Measurements from ENCODE around the gene SUGCT.

SUGCT gene

DNA sequence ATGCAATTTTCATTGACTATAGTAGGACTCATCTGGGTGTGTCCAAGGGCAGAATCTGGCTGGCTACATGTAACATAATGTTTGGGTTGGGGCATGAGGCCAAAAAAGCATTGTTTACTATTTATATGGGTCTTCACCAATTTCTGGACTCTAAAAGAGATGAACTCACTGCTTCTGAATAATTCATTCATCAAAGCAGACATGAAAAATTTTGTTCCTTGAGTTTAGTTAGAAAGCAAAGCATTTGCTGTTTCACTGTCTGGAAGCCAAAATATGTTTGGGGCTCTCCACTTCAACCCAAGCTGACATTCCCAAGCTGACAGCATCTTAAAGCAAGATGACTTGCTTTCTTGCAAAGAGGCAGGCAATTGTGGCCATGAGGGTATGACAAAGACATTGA is 670.6 kb downstream of the SUGCT start:
- in situ Hi-C loops (cut with MboI; ENCODE audit: low pct_unique_long_range_greater_than_20kb, low sequenced_read_pairs, unreplicated experiment) = no loop called here
- TF ChIP-seq, protein P1, sequence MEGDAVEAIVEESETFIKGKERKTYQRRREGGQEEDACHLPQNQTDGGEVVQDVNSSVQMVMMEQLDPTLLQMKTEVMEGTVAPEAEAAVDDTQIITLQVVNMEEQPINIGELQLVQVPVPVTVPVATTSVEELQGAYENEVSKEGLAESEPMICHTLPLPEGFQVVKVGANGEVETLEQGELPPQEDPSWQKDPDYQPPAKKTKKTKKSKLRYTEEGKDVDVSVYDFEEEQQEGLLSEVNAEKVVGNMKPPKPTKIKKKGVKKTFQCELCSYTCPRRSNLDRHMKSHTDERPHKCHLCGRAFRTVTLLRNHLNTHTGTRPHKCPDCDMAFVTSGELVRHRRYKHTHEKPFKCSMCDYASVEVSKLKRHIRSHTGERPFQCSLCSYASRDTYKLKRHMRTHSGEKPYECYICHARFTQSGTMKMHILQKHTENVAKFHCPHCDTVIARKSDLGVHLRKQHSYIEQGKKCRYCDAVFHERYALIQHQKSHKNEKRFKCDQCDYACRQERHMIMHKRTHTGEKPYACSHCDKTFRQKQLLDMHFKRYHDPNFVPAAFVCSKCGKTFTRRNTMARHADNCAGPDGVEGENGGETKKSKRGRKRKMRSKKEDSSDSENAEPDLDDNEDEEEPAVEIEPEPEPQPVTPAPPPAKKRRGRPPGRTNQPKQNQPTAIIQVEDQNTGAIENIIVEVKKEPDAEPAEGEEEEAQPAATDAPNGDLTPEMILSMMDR (IDR thresholded peaks at IDR 0.05; ENCODE audit: extremely low read depth, insufficient read depth, missing control alignments) = no peak
- DNase-seq (ENCODE audit: low spot score) = no peak

DNA sequence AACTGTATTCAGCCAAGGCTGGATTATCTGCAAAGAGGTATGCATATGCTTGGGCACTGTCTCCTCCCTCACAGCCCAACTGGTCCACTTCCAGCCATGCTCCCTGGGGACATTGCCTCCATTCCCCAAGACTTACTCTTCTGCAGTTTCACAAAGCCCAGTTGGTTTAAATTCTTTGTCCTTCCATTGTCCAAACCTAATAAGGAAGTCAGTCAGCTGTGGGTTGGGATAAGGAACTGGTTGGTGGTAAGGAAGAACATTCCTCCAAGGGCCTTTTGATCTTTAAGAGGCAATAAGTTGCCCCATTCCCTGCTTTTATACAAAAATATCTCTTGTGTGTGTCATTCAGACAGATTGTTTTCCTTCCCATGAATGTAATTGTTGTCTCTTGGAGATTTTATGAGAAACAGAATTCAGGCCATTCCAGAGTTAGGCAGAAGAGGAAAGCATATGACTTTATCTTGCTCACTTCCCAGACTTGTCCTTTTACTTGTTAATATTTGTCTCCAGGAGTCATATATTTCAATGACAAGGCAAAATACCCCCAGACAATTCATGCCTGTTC is 673.7 kb downstream of the SUGCT start:
- in situ Hi-C loops (cut with MboI; ENCODE audit: low pct_unique_long_range_greater_than_20kb, low sequenced_read_pairs, unreplicated experiment) = no loop called here
- TF ChIP-seq, protein P1 (IDR thresholded peaks at IDR 0.05; ENCODE audit: extremely low read depth, insufficient read depth, missing control alignments) = no peak

DNA sequence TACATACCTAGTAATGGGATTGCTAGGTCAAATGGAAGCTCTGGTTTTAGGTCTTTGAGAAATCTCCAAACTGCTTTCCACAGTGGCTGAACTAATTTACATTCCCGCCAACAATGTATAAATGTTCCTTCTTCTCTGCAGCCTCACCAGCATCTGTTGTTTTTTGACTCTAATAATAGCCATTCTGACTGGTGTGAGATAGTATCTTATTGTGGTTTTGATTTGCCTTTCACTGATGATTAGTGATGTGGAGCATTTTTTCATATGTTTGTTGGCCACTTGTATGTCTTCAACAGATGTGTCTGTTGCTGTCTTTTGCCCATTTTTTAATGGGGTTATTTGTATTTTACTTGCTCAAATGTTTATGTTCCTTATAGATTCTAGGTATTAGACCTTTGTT is 675.5 kb downstream of the SUGCT start:
- no peak for DNase-seq (ENCODE audit: low spot score)
- in situ Hi-C loops (cut with MboI; ENCODE audit: low pct_unique_long_range_greater_than_20kb, low sequenced_read_pairs, unreplicated experiment) = no loop called here
- TF ChIP-seq, protein P1 (IDR thresholded peaks at IDR 0.05; ENCODE audit: extremely low read depth, insufficient read depth, missing control alignments) = no peak

More for the DNA sequence above, 673.7 kb downstream of the SUGCT start:
- no peak for DNase-seq (ENCODE audit: low spot score)

DNA sequence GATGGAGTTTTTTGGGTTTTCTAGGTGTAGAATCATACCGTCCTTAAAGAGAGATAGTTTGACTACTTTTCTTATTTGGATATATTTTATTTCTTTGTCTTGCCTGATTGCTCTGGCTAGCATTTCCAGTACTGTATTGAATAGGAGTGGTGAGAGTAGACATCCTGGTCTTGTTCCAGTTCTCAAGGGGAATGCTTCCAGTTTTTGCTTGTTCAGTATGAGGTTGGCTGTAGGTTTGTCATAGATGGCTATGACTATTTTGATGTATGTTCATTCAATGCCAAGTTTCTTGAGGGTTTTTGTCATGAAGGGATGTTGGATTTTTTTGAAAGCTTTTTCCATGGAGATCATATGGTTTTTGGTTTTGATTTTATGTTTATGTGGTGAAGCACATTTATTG is 676.9 kb downstream of the SUGCT start:
- in situ Hi-C loops (cut with MboI; ENCODE audit: low pct_unique_long_range_greater_than_20kb, low sequenced_read_pairs, unreplicated experiment) = no loop called here
- no peak for DNase-seq (ENCODE audit: low spot score)
- TF ChIP-seq, protein P1 (IDR thresholded peaks at IDR 0.05; ENCODE audit: extremely low read depth, insufficient read depth, missing control alignments) = no peak

DNA sequence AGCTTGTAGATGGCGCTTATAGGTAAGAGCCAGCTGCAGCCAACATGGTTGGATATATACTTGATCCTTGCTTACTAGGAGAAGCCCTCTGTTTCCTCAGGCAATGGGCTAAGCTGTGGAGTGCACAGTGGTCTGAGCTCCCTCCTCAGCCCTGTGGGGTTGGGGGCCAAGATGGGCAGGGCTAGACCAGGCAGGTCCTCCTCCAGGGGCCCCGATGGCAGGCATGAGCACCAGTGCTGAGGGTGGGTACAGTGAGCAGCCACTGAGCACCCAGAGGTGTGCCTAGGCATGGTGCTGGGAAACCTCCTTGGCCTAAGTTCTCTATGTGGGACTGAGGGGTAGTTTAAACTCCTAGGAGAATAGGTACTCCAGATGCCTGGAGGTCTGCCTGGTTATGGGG is 680.2 kb downstream of the SUGCT start:
- no peak for DNase-seq (ENCODE audit: low spot score)
- in situ Hi-C loops (cut with MboI; ENCODE audit: low pct_unique_long_range_greater_than_20kb, low sequenced_read_pairs, unreplicated experiment) = no loop called here
- TF ChIP-seq, protein P1 (IDR thresholded peaks at IDR 0.05; ENCODE audit: extremely low read depth, insufficient read depth, missing control alignments) = no peak

DNA sequence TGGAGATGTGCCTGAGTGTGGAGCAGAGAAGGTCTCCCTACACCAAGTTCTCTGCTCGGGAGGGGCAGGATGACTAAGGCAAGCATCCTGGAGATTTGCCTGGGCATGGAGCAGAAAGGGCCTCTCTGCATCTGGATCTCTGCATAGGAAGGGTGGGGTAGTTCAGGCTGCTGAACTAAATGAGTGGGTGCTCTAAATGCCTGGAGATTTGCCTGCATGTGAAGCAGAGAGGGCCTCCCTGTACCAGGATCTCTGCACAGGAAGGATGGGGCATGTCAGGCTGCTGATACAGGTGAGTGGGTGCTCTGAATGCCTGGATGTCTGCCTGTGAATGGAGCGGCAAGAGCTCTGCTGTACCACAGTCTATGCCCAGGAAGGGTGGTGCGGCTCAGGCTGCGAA is 680.7 kb downstream of the SUGCT start:
- no peak for DNase-seq (ENCODE audit: low spot score)
- TF ChIP-seq, protein P1 (IDR thresholded peaks at IDR 0.05; ENCODE audit: extremely low read depth, insufficient read depth, missing control alignments) = no peak
- in situ Hi-C loops (cut with MboI; ENCODE audit: low pct_unique_long_range_greater_than_20kb, low sequenced_read_pairs, unreplicated experiment) = no loop called here

DNA sequence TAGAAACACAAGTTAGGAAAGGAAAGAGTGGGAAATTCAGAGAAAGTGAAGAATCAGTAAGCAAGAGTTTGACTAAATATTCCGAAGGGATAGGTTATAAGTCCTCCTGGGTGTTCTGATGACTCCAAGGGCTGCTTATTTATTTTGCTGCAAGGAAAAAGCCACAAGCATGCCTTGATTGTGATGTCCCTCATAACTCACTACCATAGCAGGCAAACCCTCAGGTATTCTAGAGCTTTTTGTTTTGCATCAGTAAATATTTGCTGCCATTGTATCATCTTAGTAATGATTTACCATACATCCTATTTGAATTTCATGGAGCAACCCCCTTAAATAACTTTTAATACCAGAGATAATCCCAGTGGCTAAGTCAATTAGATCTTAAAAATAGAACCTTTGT is 688.1 kb downstream of the SUGCT start:
- DNase-seq (ENCODE audit: low spot score) = no peak
- in situ Hi-C loops (cut with MboI; ENCODE audit: low pct_unique_long_range_greater_than_20kb, low sequenced_read_pairs, unreplicated experiment) = no loop called here
- TF ChIP-seq, protein P1 (IDR thresholded peaks at IDR 0.05; ENCODE audit: extremely low read depth, insufficient read depth, missing control alignments) = no peak

Measured in GM13977 (cell line).